ENCODE measurements around the gene DDX47. TPM values are rescaled to one million over a fixed set of nuclear protein-coding genes. Genes with fewer than 3 reads are reported as not detected.

The DDX47 gene
- total RNA-seq, 2 experiments from 2014 or later: 56.8 to 57.8 TPM

- no peaks in the 10 kb centered on the region for H3K36me3 Mint-ChIP-seq (ENCODE audit: low read depth)
- DNase-seq (no peak), ATAC-seq (no peak)
- ChIA-PET CTCF (interaction anchor here (1.3 kb wide), 1 partner anchor 15 kb away, joined by 5 read pairs; no protein-coding TSS in a partner anchor), POLR2A (no interaction called here)
- H3K27me3 Mint-ChIP-seq (ENCODE audit: low read depth): peaks cover 14% of the 10 kb centered on the region
- H3K4me3 Mint-ChIP-seq: no peak overlapping the region
- no peaks in the 10 kb centered on the region for H3K9me3 Mint-ChIP-seq (ENCODE audit: insufficient read depth)
- no peak overlapping the region for H3K27ac Mint-ChIP-seq
- peaks cover 17% of the 10 kb centered on the region for H3K4me1 Mint-ChIP-seq (ENCODE audit: low read depth)
These were observed 64.1 kb downstream of the DDX47 start for GRCh38 chr12:12877153-12877768.

- ChIA-PET POLR2A (interaction anchor here (0.6 kb wide), 1 partner anchor 800 kb away, joined by 3 read pairs; no protein-coding TSS in a partner anchor), CTCF (interaction anchor here (1.0 to 1.3 kb wide), 2 partner anchors 15 to 89 kb away, joined by 3 to 5 read pairs; no protein-coding TSS in a partner anchor)
- Mint-ChIP-seq H3K36me3 (ENCODE audit: low read depth) (no peaks in the 10 kb centered on the region), H3K4me3 (no peak overlapping the region), H3K27me3 (ENCODE audit: low read depth) (peaks cover 17% of the 10 kb centered on the region), H3K9me3 (ENCODE audit: insufficient read depth) (no peaks in the 10 kb centered on the region), H3K27ac (no peak overlapping the region), H3K4me1 (ENCODE audit: low read depth) (peaks cover 17% of the 10 kb centered on the region)
- no peak for DNase-seq
- ATAC-seq: no peak
These were observed 64.8 kb downstream of the DDX47 start for GRCh38 chr12:12877781-12878455.

Small RNA genes within 50 kb of the gene (microRNA-seq; reads per million reads assigned to microRNA genes)
- not detected for gene MIR613

Other genes with a start within 250 kb of the DDX47 start
- 10 to 100 TPM; 13.2 to 14.3 TPM for gene CREBL2, start 201.5 kb upstream of the DDX47 start, total RNA-seq
- 10 to 100 TPM in 1 of 2 experiments, 1 to 10 TPM in 1; 7.9 to 11.0 TPM for gene GPR19, start 117.2 kb upstream of the DDX47 start, total RNA-seq
- 10 to 100 TPM; 90.5 to 96.7 TPM for gene CDKN1B, start 96.0 kb upstream of the DDX47 start, total RNA-seq
- gene APOLD1, start 27.7 kb upstream of the DDX47 start, total RNA-seq: 10 to 100 TPM; 11.0 to 11.1 TPM
- not detected for gene GPRC5A, start 78.2 kb downstream of the DDX47 start, total RNA-seq
- not detected for gene GPRC5D, start 138.8 kb downstream of the DDX47 start, total RNA-seq
- gene HEBP1, start 186.9 kb downstream of the DDX47 start, total RNA-seq: 10 to 100 TPM; 13.2 to 14.6 TPM
- gene FAM234B, start 231.0 kb downstream of the DDX47 start, total RNA-seq: 1 to 10 TPM; 4.2 to 4.3 TPM

Data from activated CD8-positive, alpha-beta T cell treated with anti-CD3 and anti-CD28 coated beads, Interleukin-2, amount 10 ng/mL, durations not matched to agents 7 days and 5 days (primary cell).